Fibroblast of lung (primary cell): ENCODE data around the gene MAP3K4. TPM values are rescaled to one million over a fixed set of nuclear protein-coding genes. Genes with fewer than 3 reads are reported as not detected.

Source experiments
- DNase-seq, 2 donors: peaks; one replicate each; pipeline versions ENCODE4 v3.0.0 to v3.0.0-alpha.2; 2010; ENCODE audit warnings: low read depth in 2 of 2
- H2AFZ ChIP-seq: 2 replicates; pipeline ENCODE4 v1.5.1; 2012; ENCODE audit warnings: low read length, control low read depth, inconsistent platforms
- H3K27ac ChIP-seq: 2 replicates; pipeline ENCODE4 v1.5.1; 2011; ENCODE audit warnings: low read length, control low read depth; ENCODE audit not compliant: insufficient read depth
- H3K27me3 ChIP-seq: 2 replicates; pipeline ENCODE4 v1.5.1; 2011; ENCODE audit warnings: mild to moderate bottlenecking, low read length; ENCODE audit not compliant: control insufficient read depth, insufficient read depth
- H3K36me3 ChIP-seq: 2 replicates; pipeline ENCODE4 v1.5.1; 2011; ENCODE audit warnings: low read length; ENCODE audit not compliant: control insufficient read depth, insufficient read depth
- H3K4me1 ChIP-seq: 2 replicates; pipeline ENCODE4 v1.5.1; 2011; ENCODE audit warnings: low read length; ENCODE audit not compliant: control insufficient read depth, insufficient read depth; ENCODE audit errors: extremely low read depth
- H3K4me2 ChIP-seq: 2 replicates; pipeline ENCODE4 v1.5.1; 2011; ENCODE audit warnings: low read length, control low read depth; ENCODE audit not compliant: insufficient read depth; ENCODE audit errors: extremely low read depth
- H3K4me3 ChIP-seq, 4 experiments: fragments of 200-600 bp in 1 of 4; sonication (generic) in 1 of 4; replicated peaks in 1 of 4; 2 replicates each; pipeline ENCODE4 v1.5.1; 2011 to 2016; ENCODE audit warnings: low read length in 4 of 4, low read depth in 3 of 4, mild to moderate bottlenecking in 3 of 4, control low read depth in 2 of 4, inconsistent platforms in 1 of 4, mixed read lengths in 1 of 4; ENCODE audit not compliant: insufficient read depth in 1 of 4; ENCODE audit errors: control extremely low read depth in 1 of 4
- H3K79me2 ChIP-seq: 2 replicates; pipeline ENCODE4 v1.5.1; 2012; ENCODE audit warnings: mild to moderate bottlenecking, low read length, inconsistent platforms; ENCODE audit not compliant: control insufficient read depth, insufficient read depth
- H3K9ac ChIP-seq: 2 replicates; pipeline ENCODE4 v1.5.1; 2011; ENCODE audit warnings: mild to moderate bottlenecking, low read length, control low read depth; ENCODE audit not compliant: insufficient read depth
- H3K9me3 ChIP-seq: 2 replicates; pipeline ENCODE4 v1.5.1; 2012; ENCODE audit warnings: low read depth, low read length; ENCODE audit not compliant: control insufficient read depth, insufficient read depth
- H4K20me1 ChIP-seq: 2 replicates; pipeline ENCODE4 v1.5.1; 2011; ENCODE audit warnings: low read length; ENCODE audit not compliant: control insufficient read depth, insufficient read depth; ENCODE audit errors: extremely low read depth
- EZH2 ChIP-seq: IDR thresholded peaks from 2 replicates; pipeline ENCODE4 v1.5.1; 2012; ENCODE audit warnings: low read length, control low read depth, mild to moderate bottlenecking; ENCODE audit errors: missing control alignments
- polyA plus RNA-seq, 2 donors: library from polyadenylated mRNA; depleted of rRNA in 1 of 2; stranded (reverse) in 1 of 2; unstranded in 1 of 2; fragments of >200 nt; gene quantifications; 2 replicates each; pipeline ENCODE4 v1.2.1, GENCODE V29; 2011 to 2012; ENCODE audit warnings: missing spikeins in 1 of 2
- total RNA-seq: library from RNA; depleted of rRNA; stranded (reverse); fragments of >200 nt; gene quantifications from 2 replicates; pipeline ENCODE4 v1.2.1, GENCODE V29; 2014
- TF ChIP-seq, protein P1 (sequence below), 2 donors: IDR thresholded peaks in 1 of 2; conservative IDR thresholded peaks in 1 of 2; 1 replicate in 1 of 2; 2 replicates in 1 of 2; pipeline ENCODE4 v1.5.1; 2011 to 2012; ENCODE audit warnings: low read length in 2 of 2, control low read depth in 1 of 2, inconsistent platforms in 1 of 2, low read depth in 1 of 2, mild to moderate bottlenecking in 1 of 2

Gene MAP3K4
- total and polyA plus RNA-seq, 2 donors (not counting 1 experiment from before 2014, with no cell fraction given): 9.1 to 44.4 TPM

- Histone ChIP-seq H3K27me3 (no peaks in the 10 kb centered on the region), H3K9ac (no peak overlapping the region), H3K9me3 (no peaks in the 10 kb centered on the region), H4K20me1 (no peaks in the 10 kb centered on the region), H2AFZ (no peak overlapping the region), H3K4me2 (no peak overlapping the region), H3K4me3 (no peak overlapping the region), H3K27ac (no peak overlapping the region), H3K4me1 (no peaks in the 10 kb centered on the region), H3K79me2 (no peaks in the 10 kb centered on the region), H3K36me3 (no peaks in the 10 kb centered on the region)
- peak in 1 of 2 donors; percentile 24 for DNase-seq
- TF ChIP-seq, protein P1, sequence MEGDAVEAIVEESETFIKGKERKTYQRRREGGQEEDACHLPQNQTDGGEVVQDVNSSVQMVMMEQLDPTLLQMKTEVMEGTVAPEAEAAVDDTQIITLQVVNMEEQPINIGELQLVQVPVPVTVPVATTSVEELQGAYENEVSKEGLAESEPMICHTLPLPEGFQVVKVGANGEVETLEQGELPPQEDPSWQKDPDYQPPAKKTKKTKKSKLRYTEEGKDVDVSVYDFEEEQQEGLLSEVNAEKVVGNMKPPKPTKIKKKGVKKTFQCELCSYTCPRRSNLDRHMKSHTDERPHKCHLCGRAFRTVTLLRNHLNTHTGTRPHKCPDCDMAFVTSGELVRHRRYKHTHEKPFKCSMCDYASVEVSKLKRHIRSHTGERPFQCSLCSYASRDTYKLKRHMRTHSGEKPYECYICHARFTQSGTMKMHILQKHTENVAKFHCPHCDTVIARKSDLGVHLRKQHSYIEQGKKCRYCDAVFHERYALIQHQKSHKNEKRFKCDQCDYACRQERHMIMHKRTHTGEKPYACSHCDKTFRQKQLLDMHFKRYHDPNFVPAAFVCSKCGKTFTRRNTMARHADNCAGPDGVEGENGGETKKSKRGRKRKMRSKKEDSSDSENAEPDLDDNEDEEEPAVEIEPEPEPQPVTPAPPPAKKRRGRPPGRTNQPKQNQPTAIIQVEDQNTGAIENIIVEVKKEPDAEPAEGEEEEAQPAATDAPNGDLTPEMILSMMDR (conservative IDR thresholded peaks at IDR 0.05 in 1 of 2, IDR thresholded peaks at IDR 0.05 in 1 of 2; ENCODE audit: low read depth in 1 of 2, low read length in 2 of 2): no peak
- TF ChIP-seq EZH2: no peak
Observed at GRCh38 chr6:160949531-160949930, 42.0 kb upstream of the MAP3K4 start.

GRCh38 chr6:160950507-160950906 is 41.1 kb upstream of the MAP3K4 start:
- no peak overlapping the region for H2AFZ ChIP-seq

DNA sequence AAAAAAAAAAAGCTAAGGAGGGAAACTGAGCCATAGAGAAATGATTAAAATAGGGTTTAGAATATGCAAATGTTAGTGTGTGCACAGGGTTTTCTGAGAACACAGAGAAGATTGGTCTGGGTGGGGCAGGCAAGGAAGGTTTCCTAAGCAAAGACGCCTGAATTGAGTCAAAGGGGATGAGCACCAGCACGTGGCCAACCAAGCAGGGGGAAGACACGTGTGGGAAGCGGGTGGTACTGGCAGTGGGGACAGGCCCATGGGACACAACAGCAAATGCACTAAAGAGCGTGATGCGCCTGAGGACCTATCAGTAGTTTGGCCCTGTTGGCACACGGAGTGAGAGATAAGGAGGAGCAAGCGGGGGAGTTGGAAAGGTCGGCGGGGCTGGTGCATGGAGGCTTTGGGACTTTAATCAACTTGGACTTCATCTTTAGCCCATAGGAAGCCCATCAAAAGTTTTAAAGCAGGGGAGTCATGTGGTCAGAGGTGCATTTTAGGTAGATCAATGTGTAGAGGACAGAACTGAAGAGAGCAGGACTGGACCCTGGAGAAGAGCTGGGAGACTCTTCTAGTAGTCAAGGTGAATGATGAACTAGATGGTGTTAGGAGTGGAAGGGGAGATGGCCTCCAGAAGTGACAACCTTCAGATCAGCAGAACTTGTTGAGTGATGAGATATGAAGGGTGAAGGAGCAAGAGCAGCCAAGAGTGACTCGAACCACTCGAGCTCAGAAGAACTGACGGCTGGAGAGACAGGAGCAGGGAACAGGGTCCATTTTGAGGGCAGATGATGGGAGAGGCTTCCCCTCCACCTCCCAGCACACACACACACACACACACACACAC is 40.2 kb upstream of the MAP3K4 start:
- Histone ChIP-seq H3K9ac (no peak overlapping the region), H3K4me1 (no peaks in the 10 kb centered on the region), H3K4me2 (no peak overlapping the region), H3K27me3 (no peaks in the 10 kb centered on the region), H3K36me3 (no peaks in the 10 kb centered on the region), H2AFZ (no peak overlapping the region), H3K9me3 (no peaks in the 10 kb centered on the region), H3K4me3 (no peak overlapping the region), H3K79me2 (no peaks in the 10 kb centered on the region), H3K27ac (no peak overlapping the region), H4K20me1 (no peaks in the 10 kb centered on the region)
- no peak for DNase-seq
- TF ChIP-seq, protein P1 (conservative IDR thresholded peaks at IDR 0.05 in 1 of 2, IDR thresholded peaks at IDR 0.05 in 1 of 2; ENCODE audit: low read depth in 1 of 2, low read length in 2 of 2): no peak
- TF ChIP-seq EZH2: no peak

More at GRCh38 chr6:160950507-160950906, 41.1 kb upstream of the MAP3K4 start:
- TF ChIP-seq, protein P1 (conservative IDR thresholded peaks at IDR 0.05 in 1 of 2, IDR thresholded peaks at IDR 0.05 in 1 of 2; ENCODE audit: low read depth in 1 of 2, low read length in 2 of 2): no peak
- no peak for TF ChIP-seq EZH2
- H3K79me2 ChIP-seq: no peaks in the 10 kb centered on the region
- no peaks in the 10 kb centered on the region for H3K27me3 ChIP-seq
- no peak overlapping the region for H3K9ac ChIP-seq
- no peak overlapping the region for H3K27ac ChIP-seq
- no peaks in the 10 kb centered on the region for H4K20me1 ChIP-seq
- H3K36me3 ChIP-seq: no peaks in the 10 kb centered on the region
- peak; percentile 55 to 69 for DNase-seq
- no peaks in the 10 kb centered on the region for H3K9me3 ChIP-seq
- H3K4me1 ChIP-seq: no peaks in the 10 kb centered on the region
- H3K4me2 ChIP-seq: no peak overlapping the region
- H3K4me3 ChIP-seq: no peak overlapping the region
